GM23338 (cell line): ENCODE data around the gene ABCA13. TPM values are rescaled to one million over a fixed set of nuclear protein-coding genes. Genes with fewer than 3 reads are reported as not detected.

ENCODE experiments used
- ATAC-seq: fragments of 200-7000 bp; cut with Tn5 transposase; 3 replicates; pipeline ENCODE4 v1.9.1; 2020
- DNase-seq: peaks from one replicate; pipeline ENCODE4 v3.0.0-alpha.2; 2015; ENCODE audit warnings: low spot score
- H2AFZ ChIP-seq: fragments of 200-600 bp; sonication (generic); 2 replicates; pipeline ENCODE4 v1.8.0; 2016; ENCODE audit warnings: antibody characterized with exemption, mild to moderate bottlenecking, moderate library complexity
- H3F3A ChIP-seq: fragments of 200-600 bp; sonication (generic); replicated peaks from 2 replicates; pipeline ENCODE4 v1.8.0; 2017; ENCODE audit warnings: antibody characterized with exemption, mixed run types, low read depth
- H3K27ac ChIP-seq: fragments of 200-600 bp; sonication (generic); 2 replicates; pipeline ENCODE4 v1.6.1; 2016; ENCODE audit warnings: low read depth
- H3K27me3 ChIP-seq: fragments of 200-600 bp; sonication (generic); 2 replicates; pipeline ENCODE4 v1.8.0; 2016; ENCODE audit warnings: mild to moderate bottlenecking, mixed run types, moderate library complexity; ENCODE audit not compliant: insufficient read depth
- H3K36me3 ChIP-seq: fragments of 200-600 bp; sonication (generic); 2 replicates; pipeline ENCODE4 v1.8.0; 2016; ENCODE audit warnings: mild to moderate bottlenecking; ENCODE audit not compliant: insufficient read depth
- H3K4me1 ChIP-seq: fragments of 200-600 bp; sonication (generic); 2 replicates; pipeline ENCODE4 v1.8.0; 2016; ENCODE audit warnings: mild to moderate bottlenecking, moderate library complexity; ENCODE audit not compliant: insufficient read depth
- H3K4me2 ChIP-seq: fragments of 200-600 bp; sonication (generic); 2 replicates; pipeline ENCODE4 v1.7.1; 2017; ENCODE audit warnings: mixed run types
- H3K4me3 ChIP-seq: fragments of 200-600 bp; sonication (generic); 2 replicates; pipeline ENCODE4 v1.6.1; 2016; ENCODE audit warnings: mixed run types
- H3K79me2 ChIP-seq: fragments of 200-600 bp; sonication (generic); replicated peaks from 2 replicates; pipeline ENCODE4 v1.8.0; 2017; ENCODE audit warnings: mild to moderate bottlenecking; ENCODE audit not compliant: insufficient read depth
- H3K9me2 ChIP-seq: fragments of 200-600 bp; sonication (generic); 2 replicates; pipeline ENCODE4 v1.8.0; 2017; ENCODE audit not compliant: insufficient read depth
- H4K20me1 ChIP-seq: fragments of 200-600 bp; sonication (generic); replicated peaks from 2 replicates; pipeline ENCODE4 v1.8.0; 2017; ENCODE audit warnings: mild to moderate bottlenecking; ENCODE audit not compliant: insufficient read depth
- H3K27ac Mint-ChIP-seq: 2 replicates; pipeline ENCODE4 v1.8.0; 2020; ENCODE audit warnings: inconsistent platforms, mild to moderate bottlenecking, moderate library complexity, mixed read lengths
- H3K27me3 Mint-ChIP-seq: 3 replicates; pipeline ENCODE4 v1.8.0; 2022; ENCODE audit warnings: low read depth, mild to moderate bottlenecking, moderate library complexity, mixed read lengths, inconsistent platforms; ENCODE audit not compliant: insufficient read depth, poor library complexity
- H3K36me3 Mint-ChIP-seq: 3 replicates; pipeline ENCODE4 v1.8.0; 2021; ENCODE audit warnings: low read depth, mild to moderate bottlenecking, inconsistent platforms, moderate library complexity, mixed read lengths
- H3K4me1 Mint-ChIP-seq: 3 replicates; pipeline ENCODE4 v1.8.0; 2020; ENCODE audit warnings: mild to moderate bottlenecking, inconsistent platforms, mixed read lengths
- H3K4me3 Mint-ChIP-seq: 3 replicates; pipeline ENCODE4 v1.8.0; 2021; ENCODE audit warnings: moderate library complexity, mild to moderate bottlenecking, inconsistent platforms, mixed read lengths
- H3K9me3 Mint-ChIP-seq: 3 replicates; pipeline ENCODE4 v1.8.0; 2020; ENCODE audit warnings: moderate library complexity, mild to moderate bottlenecking, inconsistent platforms, mixed read lengths
- CREB1 ChIP-seq: fragments of 250-450 bp; sonication (Bioruptor Pico); IDR thresholded peaks from 2 replicates; pipeline ENCODE4 v1.5.0; 2020; ENCODE audit warnings: low read depth, mild to moderate bottlenecking, moderate library complexity
- STAT1 ChIP-seq: IDR thresholded peaks from one replicate; pipeline ENCODE4 v1.6.1; 2016; ENCODE audit warnings: antibody characterized with exemption; ENCODE audit not compliant: unreplicated experiment
- ZNF462 ChIP-seq: fragments of 250-450 bp; sonication (Bioruptor Pico); IDR thresholded peaks from 2 replicates; pipeline ENCODE4 v1.5.0; 2020; ENCODE audit warnings: mild to moderate bottlenecking, moderate library complexity
- polyA plus RNA-seq: library from polyadenylated mRNA; unstranded; fragments of >200 nt; fragmentation: Nextera tagmentation; extraction: Ambion mirVana; gene quantifications from 2 replicates; pipeline ENCODE4 v1.2.1, GENCODE V29; 2016
- total RNA-seq: library from RNA; depleted of rRNA; stranded (reverse); fragments of >200 nt; shearing (Covaris generic); gene quantifications from 2 replicates; pipeline ENCODE4 v1.2.3, GENCODE V29; 2014

The ABCA13 gene
- total and polyA plus RNA-seq, 2 experiments from 2014 or later: 0.21 TPM; not detected in 1

DNA sequence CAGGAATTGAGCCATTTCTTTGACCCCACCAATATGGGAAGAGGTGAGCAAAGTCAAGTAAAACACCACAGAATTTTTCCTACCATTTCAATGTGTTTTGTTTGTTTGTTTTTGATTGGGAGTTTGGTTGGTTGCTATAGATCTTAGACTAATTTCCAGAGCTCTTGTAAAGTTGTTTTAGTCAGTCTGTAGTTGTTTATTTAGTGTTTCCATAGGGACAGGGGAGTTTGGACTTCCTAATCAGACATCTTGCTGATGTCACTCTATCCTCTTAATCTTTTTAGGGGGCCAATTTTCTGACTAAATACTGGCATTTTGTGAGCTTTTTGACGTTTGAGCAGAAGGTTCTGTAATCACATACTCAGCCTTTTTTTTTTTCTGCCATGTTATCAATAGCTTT, 266.9 kb downstream of the ABCA13 start:
- H3K27me3 ChIP-seq: no peaks in the 10 kb centered on the region
- peaks cover 24% of the 10 kb centered on the region; the same call in 2 of the 3 replicates for H3K36me3 Mint-ChIP-seq
- TF ChIP-seq ZNF462: no peak
- no peaks in the 10 kb centered on the region for H3K27me3 Mint-ChIP-seq
- H3K79me2 ChIP-seq: no peaks in the 10 kb centered on the region
- no peak overlapping the region for H3K4me2 ChIP-seq
- no peak overlapping the region for H2AFZ ChIP-seq
- no peaks in the 10 kb centered on the region for H3K9me2 ChIP-seq
- ATAC-seq: no peak
- peaks cover 3% of the 10 kb centered on the region; the same call in 1 of the 2 replicates for H3K36me3 ChIP-seq
- H3K4me1 ChIP-seq: no peaks in the 10 kb centered on the region
- H4K20me1 ChIP-seq: no peaks in the 10 kb centered on the region
- peaks cover 25% of the 10 kb centered on the region for H3K9me3 Mint-ChIP-seq
- no peak overlapping the region for H3K27ac Mint-ChIP-seq
- H3K27ac ChIP-seq: no peak overlapping the region
- no peak for DNase-seq
- no peaks in the 10 kb centered on the region for H3F3A ChIP-seq
- no peaks in the 10 kb centered on the region for H3K4me1 Mint-ChIP-seq
- H3K4me3 ChIP-seq: no peak overlapping the region
- H3K4me3 Mint-ChIP-seq: no peak overlapping the region

DNA sequence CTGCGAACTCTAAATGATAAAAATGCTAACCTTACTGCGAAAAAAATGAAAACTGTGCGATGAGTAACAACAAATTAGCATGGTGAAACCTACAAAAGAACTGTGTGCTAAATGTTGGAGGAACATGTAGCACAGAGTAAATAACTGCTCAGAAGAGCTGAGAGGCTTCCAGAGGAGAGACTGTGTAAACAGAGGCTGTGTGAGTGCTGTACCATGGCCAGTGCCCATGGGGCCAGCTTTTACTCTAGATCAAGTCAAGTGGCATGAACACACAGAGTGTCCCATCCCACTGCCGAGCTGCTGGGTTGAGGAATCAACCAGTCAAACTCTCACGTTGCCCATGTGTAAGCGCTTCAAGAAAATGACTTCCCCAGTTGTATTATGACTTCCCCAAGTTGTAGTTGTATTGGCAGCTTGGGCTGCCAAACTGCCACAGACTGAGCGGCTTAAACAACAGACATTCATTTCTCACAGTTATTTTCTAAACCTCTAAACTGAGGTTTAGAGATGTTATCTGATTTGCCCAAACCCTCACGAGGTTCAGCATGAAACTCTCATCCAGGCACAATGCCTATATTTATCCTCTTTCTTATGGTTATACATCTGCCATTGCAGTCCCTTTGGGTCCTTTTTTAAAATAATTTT, 270.7 kb downstream of the ABCA13 start:
- DNase-seq: no peak
- Histone ChIP-seq H3K36me3 (no peaks in the 10 kb centered on the region), H3K4me2 (no peak overlapping the region), H3K27me3 (no peaks in the 10 kb centered on the region), H3K9me2 (peaks cover 5% of the 10 kb centered on the region; the same call in 1 of the 2 replicates), H3K4me3 (no peak overlapping the region), H2AFZ (no peak overlapping the region), H3K27ac (no peak overlapping the region), H4K20me1 (no peaks in the 10 kb centered on the region), H3K4me1 (no peaks in the 10 kb centered on the region), H3F3A (no peaks in the 10 kb centered on the region), H3K79me2 (no peaks in the 10 kb centered on the region)
- Mint-ChIP-seq H3K9me3 (peaks cover 7% of the 10 kb centered on the region), H3K4me1 (no peaks in the 10 kb centered on the region), H3K4me3 (no peak overlapping the region), H3K27me3 (no peaks in the 10 kb centered on the region), H3K27ac (no peak overlapping the region), H3K36me3 (no peaks in the 10 kb centered on the region; the same call in 2 of the 3 replicates)
- no peak for ATAC-seq
- TF ChIP-seq ZNF462: no peak
- TF ChIP-seq CREB1: no peak
- no peak for TF ChIP-seq STAT1
